ENCODE data around the gene CUX1.
"Not testable (repeated sequence)": the region's sequence is repeated elsewhere in the genome, so short reads cannot be mapped to it uniquely, and the experiment has no call there.

- TF ChIP-seq, protein P1, sequence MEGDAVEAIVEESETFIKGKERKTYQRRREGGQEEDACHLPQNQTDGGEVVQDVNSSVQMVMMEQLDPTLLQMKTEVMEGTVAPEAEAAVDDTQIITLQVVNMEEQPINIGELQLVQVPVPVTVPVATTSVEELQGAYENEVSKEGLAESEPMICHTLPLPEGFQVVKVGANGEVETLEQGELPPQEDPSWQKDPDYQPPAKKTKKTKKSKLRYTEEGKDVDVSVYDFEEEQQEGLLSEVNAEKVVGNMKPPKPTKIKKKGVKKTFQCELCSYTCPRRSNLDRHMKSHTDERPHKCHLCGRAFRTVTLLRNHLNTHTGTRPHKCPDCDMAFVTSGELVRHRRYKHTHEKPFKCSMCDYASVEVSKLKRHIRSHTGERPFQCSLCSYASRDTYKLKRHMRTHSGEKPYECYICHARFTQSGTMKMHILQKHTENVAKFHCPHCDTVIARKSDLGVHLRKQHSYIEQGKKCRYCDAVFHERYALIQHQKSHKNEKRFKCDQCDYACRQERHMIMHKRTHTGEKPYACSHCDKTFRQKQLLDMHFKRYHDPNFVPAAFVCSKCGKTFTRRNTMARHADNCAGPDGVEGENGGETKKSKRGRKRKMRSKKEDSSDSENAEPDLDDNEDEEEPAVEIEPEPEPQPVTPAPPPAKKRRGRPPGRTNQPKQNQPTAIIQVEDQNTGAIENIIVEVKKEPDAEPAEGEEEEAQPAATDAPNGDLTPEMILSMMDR (IDR thresholded peaks at IDR 0.05), result not testable (repeated sequence)
- not testable (repeated sequence) for TF ChIP-seq POLR2AphosphoS5, POLR2A, EP300 (IDR thresholded peaks at IDR 0.05)
These were observed 50.3 kb downstream of the CUX1 start for GRCh38 chr7:101867681-101868080.

Data from suprapubic skin (tissue), 4 donors.